Measurements from ENCODE around the gene CHST3.
"Not testable (repeated sequence)": the region's sequence is repeated elsewhere in the genome, so short reads cannot be mapped to it uniquely, and the experiment has no call there.

CHST3 gene

GRCh38 chr10:71948496-71949067, 15.6 kb upstream of the CHST3 start:
- DNase-seq (ENCODE audit: low spot score), result no peak

- no peak for DNase-seq (ENCODE audit: low spot score)
Measured at GRCh38 chr10:71950683-71951082, 13.5 kb upstream of the CHST3 start.

GRCh38 chr10:71952745-71953144, 11.4 kb upstream of the CHST3 start:
- DNase-seq (ENCODE audit: low spot score), result no peak

GRCh38 chr10:71957546-71958275, 6.5 kb upstream of the CHST3 start:
- no peak for DNase-seq (ENCODE audit: low spot score)

GRCh38 chr10:71959526-71959925, 4.7 kb upstream of the CHST3 start:
- DNase-seq (ENCODE audit: low spot score), result no peak

GRCh38 chr10:71961831-71962230, 2.4 kb upstream of the CHST3 start:
- no peak for DNase-seq (ENCODE audit: low spot score)

GRCh38 chr10:71962901-71963300, 1.3 kb upstream of the CHST3 start:
- DNase-seq (ENCODE audit: low spot score), result no peak

- DNase-seq (ENCODE audit: low spot score), result no peak
Measured at GRCh38 chr10:71963351-71964097, 671 bp upstream of the CHST3 start.

- no peak for DNase-seq (ENCODE audit: low spot score)
Measured at GRCh38 chr10:71964743-71965515, 734 bp downstream of the CHST3 start.

GRCh38 chr10:71965623-71966022, 1.4 kb downstream of the CHST3 start:
- no peak for DNase-seq (ENCODE audit: low spot score)

GRCh38 chr10:71966046-71967004, 2.1 kb downstream of the CHST3 start:
- DNase-seq (ENCODE audit: low spot score), result no peak

GRCh38 chr10:71967958-71968357, 3.8 kb downstream of the CHST3 start:
- DNase-seq (ENCODE audit: low spot score), result not testable (repeated sequence)

GRCh38 chr10:71968553-71969474, 4.6 kb downstream of the CHST3 start:
- DNase-seq (ENCODE audit: low spot score), result no peak

GRCh38 chr10:71969929-71970328, 5.7 kb downstream of the CHST3 start:
- no peak for DNase-seq (ENCODE audit: low spot score)

GRCh38 chr10:71970331-71970730, 6.1 kb downstream of the CHST3 start:
- DNase-seq (ENCODE audit: low spot score), result no peak

GRCh38 chr10:71970869-71971268, 6.7 kb downstream of the CHST3 start:
- no peak for DNase-seq (ENCODE audit: low spot score)

GRCh38 chr10:71971311-71971731, 7.1 kb downstream of the CHST3 start:
- no peak for DNase-seq (ENCODE audit: low spot score)

GRCh38 chr10:71971769-71972555, 7.8 kb downstream of the CHST3 start:
- DNase-seq (ENCODE audit: low spot score), result no peak

Data from hematopoietic multipotent progenitor cell treated with erythropoietin and hydrocortisone succinate and interleukin-3 and kit ligand, for 17 days (in vitro differentiated cells).